ENCODE results near the gene SKI. TPM values are rescaled to one million over a fixed set of nuclear protein-coding genes. Genes with fewer than 3 reads are reported as not detected.

SKI gene
- total and polyA plus RNA-seq, 4 donors = 17.1 to 90.7 (median 40.7) TPM

- H3K27me3 ChIP-seq (ENCODE audit: control insufficient read depth in 3 of 3, insufficient read depth in 3 of 3, low read length in 2 of 3) = no peaks in the 10 kb centered on the region
- no peak overlapping the region for H3K4me3 ChIP-seq
- 95 to 97% methylated on average over 13 of the region's 13 CpGs for WGBS, 2 donors
- TF ChIP-seq CTCF (IDR thresholded peaks at IDR 0.05; ENCODE audit: control extremely low read depth, extremely low read depth) = no peak
- ATAC-seq (ENCODE audit: insufficient read depth, low FRiP score) (no peak), DNase-seq (no peak)
- H3K36me3 ChIP-seq (ENCODE audit: control insufficient read depth in 4 of 4, insufficient read depth in 4 of 4, low read length in 4 of 4) = peaks cover 0 to 37% (median 3%) of the 10 kb centered on the region in 4 donors
- no peak overlapping the region for H3K27ac ChIP-seq (ENCODE audit: low read depth in 1 of 2, low read length in 1 of 2)
- no peak overlapping the region for H3K9ac ChIP-seq (ENCODE audit: insufficient read depth in 1 of 2, low read length in 2 of 2)
- H3K4me1 ChIP-seq (ENCODE audit: control insufficient read depth in 5 of 5, insufficient read depth in 5 of 5, low read length in 5 of 5) = peaks cover 0 to 4% (median 0%) of the 10 kb centered on the region in 5 donors
- H3K9me3 ChIP-seq (ENCODE audit: control insufficient read depth in 4 of 4, insufficient read depth in 3 of 4, low read length in 3 of 4) = no peaks in the 10 kb centered on the region
Observed at GRCh38 chr1:2182376-2182775, 45.7 kb upstream of the SKI start.

GRCh38 chr1:2183937-2184334 lies 44.2 kb upstream of the SKI start:
- WGBS, 2 donors = 91 to 93% methylated on average over 15 of the region's 15 CpGs
- Histone ChIP-seq H3K9me3 (ENCODE audit: control insufficient read depth in 4 of 4, insufficient read depth in 3 of 4, low read length in 3 of 4) (no peaks in the 10 kb centered on the region), H3K9ac (ENCODE audit: insufficient read depth in 1 of 2, low read length in 2 of 2) (no peak overlapping the region), H3K27me3 (ENCODE audit: control insufficient read depth in 3 of 3, insufficient read depth in 3 of 3, low read length in 2 of 3) (no peaks in the 10 kb centered on the region), H3K4me3 (no peak overlapping the region), H3K27ac (ENCODE audit: low read depth in 1 of 2, low read length in 1 of 2) (no peak overlapping the region), H3K36me3 (ENCODE audit: control insufficient read depth in 4 of 4, insufficient read depth in 4 of 4, low read length in 4 of 4) (peaks cover 0 to 26% (median 3%) of the 10 kb centered on the region in 4 donors), H3K4me1 (ENCODE audit: control insufficient read depth in 5 of 5, insufficient read depth in 5 of 5, low read length in 5 of 5) (peaks cover 0 to 4% (median 0%) of the 10 kb centered on the region in 5 donors)
- no peak for ATAC-seq (ENCODE audit: insufficient read depth, low FRiP score)
- TF ChIP-seq CTCF (IDR thresholded peaks at IDR 0.05; ENCODE audit: control extremely low read depth, extremely low read depth) = no peak
- DNase-seq = no peak

GRCh38 chr1:2184531-2184930 lies 43.6 kb upstream of the SKI start:
- ATAC-seq (ENCODE audit: insufficient read depth, low FRiP score) = no peak
- TF ChIP-seq CTCF (IDR thresholded peaks at IDR 0.05; ENCODE audit: control extremely low read depth, extremely low read depth) = no peak
- H3K27me3 ChIP-seq (ENCODE audit: control insufficient read depth in 3 of 3, insufficient read depth in 3 of 3, low read length in 2 of 3) = no peaks in the 10 kb centered on the region

GRCh38 chr1:2184934-2185333 lies 43.2 kb upstream of the SKI start:
- H3K4me3 ChIP-seq = no peak overlapping the region
- WGBS, 2 donors = 93 to 95% methylated on average over 33 of the region's 33 CpGs
- H3K27ac ChIP-seq (ENCODE audit: low read depth in 1 of 2, low read length in 1 of 2) = no peak overlapping the region
- TF ChIP-seq CTCF (IDR thresholded peaks at IDR 0.05; ENCODE audit: control extremely low read depth, extremely low read depth) = no peak
- H3K36me3 ChIP-seq (ENCODE audit: control insufficient read depth in 4 of 4, insufficient read depth in 4 of 4, low read length in 4 of 4) = peaks cover 0 to 24% (median 3%) of the 10 kb centered on the region in 4 donors
- no peak overlapping the region for H3K9ac ChIP-seq (ENCODE audit: insufficient read depth in 1 of 2, low read length in 2 of 2)
- H3K27me3 ChIP-seq (ENCODE audit: control insufficient read depth in 3 of 3, insufficient read depth in 3 of 3, low read length in 2 of 3) = no peaks in the 10 kb centered on the region
- H3K4me1 ChIP-seq (ENCODE audit: control insufficient read depth in 5 of 5, insufficient read depth in 5 of 5, low read length in 5 of 5) = peaks cover 0 to 8% (median 0%) of the 10 kb centered on the region in 5 donors
- DNase-seq = no peak
- no peak for ATAC-seq (ENCODE audit: insufficient read depth, low FRiP score)
- H3K9me3 ChIP-seq (ENCODE audit: control insufficient read depth in 4 of 4, insufficient read depth in 3 of 4, low read length in 3 of 4) = no peaks in the 10 kb centered on the region

More at GRCh38 chr1:2184531-2184930, 43.6 kb upstream of the SKI start:
- Histone ChIP-seq H3K9ac (ENCODE audit: insufficient read depth in 1 of 2, low read length in 2 of 2) (no peak overlapping the region), H3K4me1 (ENCODE audit: control insufficient read depth in 5 of 5, insufficient read depth in 5 of 5, low read length in 5 of 5) (peaks cover 0 to 5% (median 0%) of the 10 kb centered on the region in 5 donors), H3K36me3 (ENCODE audit: control insufficient read depth in 4 of 4, insufficient read depth in 4 of 4, low read length in 4 of 4) (peaks cover 0 to 26% (median 3%) of the 10 kb centered on the region in 4 donors), H3K4me3 (no peak overlapping the region), H3K27ac (ENCODE audit: low read depth in 1 of 2, low read length in 1 of 2) (no peak overlapping the region), H3K9me3 (ENCODE audit: control insufficient read depth in 4 of 4, insufficient read depth in 3 of 4, low read length in 3 of 4) (no peaks in the 10 kb centered on the region)
- DNase-seq = no peak
- WGBS, 2 donors = 91 to 94% methylated on average over 18 of the region's 18 CpGs
